GM19240 (cell line): ENCODE results near the gene RBM7.

Experiments
- DNase-seq: peaks from one replicate; pipeline ENCODE4 v3.0.0; 2011; ENCODE audit warnings: low spot score; ENCODE audit not compliant: insufficient read length

RBM7 gene

DNA sequence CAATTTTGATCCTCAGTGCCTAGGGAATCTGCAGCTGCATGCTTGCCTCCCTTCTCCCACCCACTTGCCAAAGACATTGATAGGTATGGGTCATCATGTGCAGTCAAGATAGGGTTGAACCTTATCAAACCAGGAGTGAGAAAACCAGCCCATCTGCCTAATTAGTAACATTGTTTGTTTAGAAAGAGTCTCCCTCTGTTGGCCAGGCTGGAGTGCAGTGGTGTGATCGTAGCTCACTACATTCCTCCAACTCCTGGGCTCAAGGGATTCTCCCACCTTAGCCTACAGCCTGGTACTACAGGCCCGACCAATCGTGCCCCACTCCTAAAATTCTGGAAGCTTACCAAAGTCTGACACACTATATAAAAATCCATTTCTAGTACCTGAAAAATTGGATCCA, 4.7 kb upstream of the RBM7 start:
- DNase-seq = no peak

DNA sequence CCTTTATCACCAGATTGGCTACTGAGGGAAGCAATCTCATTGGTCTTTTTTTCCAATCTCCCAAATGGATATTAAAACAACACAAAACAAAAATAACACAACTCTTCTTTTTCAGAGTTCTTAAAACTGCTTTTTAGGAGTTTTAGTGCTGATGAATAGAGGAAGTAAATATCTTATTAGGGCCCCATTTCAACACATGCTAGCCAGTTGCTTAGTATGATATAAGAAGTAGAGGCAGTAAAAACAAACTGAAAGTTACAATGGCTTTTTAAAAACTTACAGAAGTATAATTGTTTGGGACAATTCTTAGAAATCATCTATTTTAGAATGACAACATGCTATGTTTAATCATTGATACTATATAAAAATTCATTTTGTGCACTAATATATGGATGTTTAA, 3.5 kb upstream of the RBM7 start:
- DNase-seq = no peak

DNA sequence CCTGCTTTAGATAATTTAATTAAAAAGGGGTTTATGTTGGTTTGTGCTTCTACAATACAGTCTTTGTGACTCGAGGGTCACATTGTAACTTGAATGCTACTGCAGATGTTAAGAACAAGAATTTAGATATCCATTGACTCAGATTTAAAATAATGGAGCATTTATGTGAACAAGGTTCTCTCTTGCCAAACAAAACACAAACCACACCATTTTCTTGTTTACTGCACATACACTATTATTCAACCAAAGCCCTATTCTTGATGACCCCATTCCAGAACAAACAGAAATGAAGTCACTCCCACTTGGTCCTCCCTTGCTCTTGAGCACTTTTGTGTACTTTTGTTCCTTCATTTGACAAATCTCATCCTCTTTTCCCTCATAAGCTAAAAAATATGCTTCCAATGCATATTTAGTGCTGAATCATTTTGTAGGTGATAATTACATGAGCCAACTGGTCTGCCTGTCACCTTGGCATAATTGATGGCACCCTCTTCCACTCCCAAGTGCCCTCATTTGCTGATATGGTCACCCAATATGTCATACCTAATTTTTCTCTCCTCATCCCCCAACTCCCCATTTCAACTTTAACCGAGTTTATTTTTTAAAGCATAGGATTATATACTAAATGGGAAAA, 3.0 kb upstream of the RBM7 start:
- DNase-seq = no peak

DNA sequence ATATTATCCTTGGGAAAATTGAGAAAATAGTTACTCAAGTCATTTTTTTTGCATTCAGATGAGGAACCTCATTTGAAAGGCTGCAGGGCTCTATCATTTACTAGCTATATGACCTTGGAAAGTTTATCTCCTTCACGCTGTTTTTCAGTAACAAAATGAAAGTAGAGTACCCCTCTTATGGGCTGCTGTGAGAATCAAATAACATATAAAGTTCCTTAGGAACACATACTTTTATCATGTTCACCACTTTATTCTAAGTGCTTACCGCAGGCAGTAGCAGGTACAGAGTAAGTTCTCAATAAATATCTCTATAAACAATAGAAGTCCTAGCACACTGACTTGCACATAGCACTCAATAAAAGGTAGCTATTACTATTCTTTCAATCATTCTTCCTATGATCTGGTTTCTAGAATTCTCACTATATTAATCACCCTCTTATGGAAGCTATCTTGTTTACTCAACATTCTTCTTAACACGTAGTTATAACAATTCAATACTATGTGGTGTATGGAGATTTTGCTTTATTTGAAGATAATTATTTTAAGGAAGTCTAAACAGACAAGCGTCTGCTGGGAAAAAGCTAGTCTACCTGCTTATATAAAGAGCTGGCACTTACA, 2.1 kb upstream of the RBM7 start:
- DNase-seq = no peak

DNA sequence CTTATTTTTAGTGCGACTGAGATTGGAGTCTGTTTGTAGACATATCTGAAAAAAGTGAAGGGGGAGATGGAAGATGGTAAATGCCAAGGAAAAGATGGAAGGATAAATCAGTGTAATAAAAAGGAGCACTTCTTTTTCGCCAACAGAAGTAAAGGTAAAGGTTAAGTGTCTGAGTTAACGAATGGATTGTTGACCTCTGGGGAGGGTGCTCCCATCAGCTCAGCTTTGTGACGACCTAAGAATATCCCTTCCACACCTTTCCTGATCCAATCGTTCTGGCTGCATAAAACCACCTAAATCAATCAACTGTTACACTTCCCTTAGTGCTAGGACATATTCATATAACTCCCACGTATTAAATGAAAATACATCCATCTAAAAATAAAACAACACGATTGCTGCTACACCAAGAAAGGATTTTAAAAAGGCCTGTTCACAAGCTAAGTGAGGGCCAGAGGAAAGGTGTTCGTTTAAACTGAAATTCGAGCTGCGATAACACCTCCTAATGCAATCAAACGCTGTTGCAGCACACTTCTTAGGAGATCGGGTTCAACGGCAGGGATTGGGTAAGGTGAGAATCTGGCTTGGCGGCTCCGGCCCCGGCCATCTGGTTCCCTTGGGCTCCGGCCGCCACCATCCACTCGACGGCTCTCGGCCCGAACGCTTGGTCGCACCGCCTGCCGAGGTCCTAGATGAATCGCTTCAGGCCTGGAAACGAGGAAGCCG, 813 bp upstream of the RBM7 start:
- DNase-seq = peak; percentile 4

DNA sequence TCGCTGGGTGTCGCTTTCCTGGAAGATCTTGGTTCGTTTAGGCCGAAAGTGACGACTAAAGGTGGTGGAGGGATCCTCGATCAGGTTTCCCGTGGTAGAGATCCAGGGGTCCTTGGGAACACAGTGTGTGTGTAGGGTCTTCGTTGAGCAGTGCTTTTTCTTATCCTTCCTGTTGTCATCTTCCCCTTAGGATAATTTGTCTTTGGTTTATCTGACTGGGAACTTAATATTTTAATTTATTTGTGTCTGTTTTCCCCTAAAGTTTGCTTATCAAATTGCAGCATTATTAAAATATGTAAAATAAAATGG, 403 bp downstream of the RBM7 start:
- DNase-seq = no peak

DNA sequence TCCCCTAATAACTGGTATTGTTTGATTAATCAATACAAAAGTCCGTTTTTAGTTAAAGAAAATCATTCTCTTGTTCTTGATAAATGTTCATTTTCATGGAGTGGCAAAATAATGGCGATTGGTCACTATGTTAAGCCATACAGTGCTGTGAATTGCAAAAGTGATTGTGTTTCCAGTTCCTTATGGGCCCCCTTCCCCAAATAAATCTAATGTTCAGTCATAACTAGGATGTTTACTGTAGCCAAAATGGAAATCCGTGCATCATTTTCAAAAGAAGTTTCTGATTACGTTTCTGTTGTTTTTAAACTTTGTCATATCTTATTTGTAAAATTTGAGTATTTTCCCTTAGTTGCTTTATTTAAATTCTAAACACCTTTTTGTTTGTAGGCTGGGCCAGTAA, 845 bp downstream of the RBM7 start:
- DNase-seq = no peak

DNA sequence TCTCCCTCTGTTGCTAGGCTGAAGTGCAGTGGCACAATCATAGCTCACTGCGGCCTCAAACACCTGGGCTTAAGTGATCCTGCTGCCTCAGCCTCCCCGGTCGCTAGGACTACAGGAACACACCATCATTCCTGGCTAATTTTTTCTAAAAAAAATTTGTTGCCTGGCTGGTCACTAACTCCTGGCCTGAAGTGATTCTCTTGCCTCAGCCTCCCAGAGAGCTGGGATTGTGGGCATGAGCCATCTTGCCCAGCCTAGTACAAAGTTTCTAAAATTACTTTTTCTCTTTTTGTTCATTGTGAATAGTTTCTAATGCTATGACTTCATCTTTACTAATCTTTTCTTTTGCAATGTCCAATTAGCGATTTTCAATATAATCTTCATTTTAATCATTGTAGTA, 12.5 kb downstream of the RBM7 start:
- DNase-seq = no peak

DNA sequence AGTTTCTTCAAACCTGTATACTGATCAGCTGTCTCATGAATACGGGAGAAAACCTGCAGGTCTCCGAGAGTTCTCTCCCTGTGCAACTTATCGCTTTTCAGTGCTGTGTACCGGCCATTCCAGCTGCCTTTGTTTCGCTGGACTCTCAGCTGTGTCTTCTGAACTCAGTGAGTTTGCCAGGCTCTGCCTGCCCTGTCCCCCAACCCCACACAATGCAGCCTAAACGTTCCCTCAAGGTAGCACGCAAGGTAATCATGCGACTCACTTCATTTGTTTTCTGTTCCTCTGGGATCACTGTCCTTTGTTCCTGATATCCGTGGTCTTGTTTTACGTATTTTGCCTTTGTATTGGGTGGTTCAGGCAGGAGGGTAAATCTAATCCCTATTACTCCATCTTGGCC, 13.5 kb downstream of the RBM7 start:
- DNase-seq = no peak

DNA sequence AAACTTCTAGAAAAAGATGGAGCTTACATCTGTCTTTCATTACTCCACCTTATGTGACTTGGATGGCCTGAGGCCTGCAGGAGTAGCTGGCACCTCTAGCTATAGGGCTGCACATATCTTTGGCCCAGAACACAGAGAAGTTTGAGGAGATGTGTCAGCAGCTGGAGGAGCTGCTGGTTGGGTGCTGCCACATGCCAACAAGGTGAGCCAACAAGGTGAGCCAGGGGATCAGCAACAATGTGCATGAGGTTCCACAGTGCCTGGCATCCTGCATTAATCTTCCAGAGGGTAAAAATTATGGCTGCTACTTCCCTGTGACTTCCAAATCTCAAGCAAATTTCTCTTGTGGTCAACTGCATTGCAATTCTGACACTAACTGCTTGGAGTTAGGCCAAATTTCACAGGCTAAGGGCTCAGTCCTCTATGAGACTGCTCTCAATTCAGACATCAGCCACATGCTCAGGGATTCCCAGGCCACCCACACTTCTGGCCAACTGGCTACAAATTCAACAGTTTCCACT, 16.0 kb downstream of the RBM7 start:
- DNase-seq = no peak

DNA sequence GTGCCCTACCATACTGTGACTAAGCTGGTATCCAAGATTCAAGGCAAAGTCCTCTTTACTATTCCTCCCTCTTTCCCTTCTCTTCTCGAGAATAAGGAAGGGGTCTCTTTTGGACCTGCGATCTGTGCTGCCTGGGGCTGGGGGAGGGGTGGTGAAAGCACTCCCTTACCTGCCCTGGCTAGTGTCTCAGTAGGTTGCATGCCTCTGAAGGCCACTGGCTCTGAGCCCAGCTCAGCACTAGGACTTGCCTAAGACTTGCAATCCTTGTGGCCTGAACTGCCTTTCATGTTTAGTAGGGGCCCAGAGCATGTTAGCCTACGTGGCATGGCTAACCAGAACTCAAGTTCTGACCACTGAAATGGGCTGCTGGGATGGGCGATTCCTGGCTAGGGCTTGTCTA, 25.8 kb downstream of the RBM7 start:
- DNase-seq = no peak

DNA sequence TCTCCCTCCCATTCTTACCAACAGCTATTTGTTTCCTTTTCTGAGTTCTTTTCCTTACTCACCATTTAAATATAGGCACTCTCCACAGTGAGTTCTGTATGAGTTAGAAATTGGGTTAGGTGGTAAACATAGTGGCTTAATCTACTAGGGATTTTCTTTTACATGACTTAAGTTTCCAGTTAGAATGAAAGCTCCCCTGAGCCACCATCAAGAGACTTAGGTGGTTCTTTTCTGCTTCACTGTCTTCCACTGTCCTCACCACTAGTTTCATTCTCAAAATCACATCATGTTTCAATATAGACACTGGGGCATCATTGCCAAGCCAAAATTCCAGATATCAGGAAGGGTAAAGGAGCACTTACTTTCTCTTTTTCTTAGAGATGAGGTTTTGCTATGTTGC, 29.8 kb downstream of the RBM7 start:
- DNase-seq = no peak

DNA sequence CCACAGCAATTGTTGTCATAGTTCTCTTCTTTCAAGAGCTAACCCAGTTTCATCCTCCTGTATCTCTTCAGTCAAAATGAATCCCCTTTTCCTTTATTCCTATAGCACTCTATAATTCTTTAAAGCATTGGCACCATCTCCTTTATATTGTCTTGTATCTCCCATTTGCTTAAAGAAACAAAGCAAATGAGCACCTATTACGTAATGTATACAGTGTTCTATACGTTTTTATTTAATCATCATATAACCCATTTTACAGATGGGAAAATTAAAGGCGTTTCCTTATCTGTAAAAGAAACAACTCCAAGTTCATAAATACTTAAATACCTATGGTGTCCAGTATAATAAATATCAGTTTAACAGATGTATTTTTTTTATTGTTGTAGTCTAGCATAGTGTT, 32.4 kb downstream of the RBM7 start:
- no peak for DNase-seq

DNA sequence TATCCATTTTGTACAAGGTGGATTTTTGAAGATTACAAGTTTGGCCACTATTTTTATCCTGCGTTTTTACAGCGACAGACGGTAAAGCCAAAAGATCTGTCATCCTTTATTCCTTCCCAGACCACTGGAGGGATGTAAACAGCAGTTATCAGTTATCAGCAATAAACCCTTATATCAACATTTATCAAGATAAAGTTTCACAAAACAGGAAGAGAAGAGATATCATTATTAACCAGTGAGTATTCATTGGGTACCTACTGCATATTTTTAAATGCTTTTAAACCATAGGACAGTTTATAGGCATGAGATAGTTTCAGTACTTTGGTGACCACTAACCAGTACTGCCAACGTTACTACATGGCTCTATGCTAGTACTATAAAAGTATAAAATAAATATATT, 32.9 kb downstream of the RBM7 start:
- DNase-seq = no peak

DNA sequence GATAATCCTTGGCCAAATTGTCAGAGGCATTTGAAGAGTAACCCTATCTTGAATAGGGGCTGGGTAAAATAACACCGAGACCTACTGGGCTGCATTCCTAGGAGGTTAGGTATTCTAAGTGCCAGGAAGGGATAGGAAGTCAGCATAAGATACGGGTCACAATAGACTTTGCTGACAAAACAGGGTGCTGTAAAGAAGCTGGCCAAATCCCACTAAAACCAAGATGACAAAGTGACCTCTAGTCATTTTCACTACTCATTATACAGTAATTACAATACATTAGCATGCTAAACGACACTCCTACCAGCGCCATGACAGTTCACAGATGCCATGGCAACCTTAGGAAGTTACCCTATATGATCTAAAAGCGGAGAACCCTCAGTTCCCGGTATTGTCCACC, 37.8 kb downstream of the RBM7 start:
- DNase-seq = no peak

DNA sequence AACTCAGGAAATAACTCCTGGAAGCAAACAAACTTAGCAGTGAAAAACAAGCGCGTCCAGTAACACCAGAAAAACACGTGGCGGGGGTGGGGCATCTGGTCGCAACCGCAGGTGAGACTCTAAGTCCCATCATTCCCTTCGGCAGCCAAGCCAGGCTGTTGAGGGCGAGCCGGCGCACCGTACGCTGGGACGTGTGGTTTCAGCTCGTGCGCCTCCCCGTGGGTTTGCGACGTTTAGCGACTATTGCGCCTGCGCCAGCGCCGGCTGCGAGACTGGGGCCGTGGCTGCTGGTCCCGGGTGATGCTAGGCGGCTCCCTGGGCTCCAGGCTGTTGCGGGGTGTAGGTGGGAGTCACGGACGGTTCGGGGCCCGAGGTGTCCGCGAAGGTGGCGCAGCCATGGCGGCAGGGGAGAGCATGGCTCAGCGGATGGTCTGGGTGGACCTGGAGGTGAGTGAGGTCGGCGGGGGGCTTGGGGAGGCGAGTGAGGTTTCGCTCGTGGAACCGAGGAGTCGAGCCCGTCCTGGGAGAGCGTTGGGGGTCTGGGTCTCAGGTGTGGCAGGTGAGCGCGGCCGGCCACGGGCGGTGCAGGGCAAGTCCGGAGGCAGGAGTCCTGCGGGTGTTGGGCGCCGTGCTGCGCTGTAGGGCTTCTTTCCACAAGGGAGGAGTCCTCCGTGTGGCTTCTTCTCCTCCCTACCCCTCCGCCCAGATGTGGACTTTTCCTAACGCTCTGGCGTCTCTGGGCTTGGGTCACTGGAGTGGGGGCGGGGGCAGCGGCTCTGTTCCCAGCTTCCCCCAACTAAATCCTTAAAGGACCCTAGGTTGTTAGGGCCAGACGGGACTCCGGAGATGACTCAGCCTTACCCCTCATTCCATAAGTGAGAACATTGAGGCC, 39.0 kb downstream of the RBM7 start, which contains the start of gene REXO2:
REXO2 (plus strand) TSS at position 239 of the 892 bp plus-strand sequence; CDS start at position 301, 62 bp downstream.
- DNase-seq = peak; percentile 83

DNA sequence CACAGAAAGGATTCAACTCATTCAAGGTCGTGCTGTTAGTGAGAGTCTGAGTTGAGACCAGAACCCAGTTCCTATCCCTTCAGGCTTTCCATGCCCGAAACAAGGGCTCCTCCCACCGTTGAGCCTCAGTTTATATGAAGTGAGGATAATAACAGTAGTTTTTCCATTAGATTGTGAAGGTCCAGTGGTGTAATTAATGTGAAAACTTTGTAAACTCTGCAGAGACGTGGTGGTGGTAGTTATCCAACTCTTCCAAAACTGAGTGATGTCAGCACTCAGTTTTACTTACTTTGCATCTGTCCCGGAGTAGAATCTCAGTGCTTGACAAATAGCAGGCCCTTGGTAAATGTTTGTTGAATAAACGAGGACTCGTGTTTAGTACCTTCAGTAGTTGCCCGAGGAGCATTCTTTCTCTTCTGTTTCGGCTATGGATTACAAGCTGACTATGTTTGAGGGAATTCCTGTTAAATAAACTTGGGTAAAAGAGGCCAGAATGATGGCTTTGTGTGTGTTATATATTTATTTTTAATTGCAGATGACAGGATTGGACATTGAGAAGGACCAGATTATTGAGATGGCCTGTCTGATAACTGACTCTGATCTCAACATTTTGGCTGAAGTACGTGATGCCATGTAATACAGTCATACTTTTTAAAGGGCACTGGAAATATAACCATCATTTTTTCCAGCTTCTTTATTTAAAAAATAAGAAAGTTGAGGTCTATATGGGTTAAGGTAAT, 39.8 kb downstream of the RBM7 start:
- DNase-seq = no peak

DNA sequence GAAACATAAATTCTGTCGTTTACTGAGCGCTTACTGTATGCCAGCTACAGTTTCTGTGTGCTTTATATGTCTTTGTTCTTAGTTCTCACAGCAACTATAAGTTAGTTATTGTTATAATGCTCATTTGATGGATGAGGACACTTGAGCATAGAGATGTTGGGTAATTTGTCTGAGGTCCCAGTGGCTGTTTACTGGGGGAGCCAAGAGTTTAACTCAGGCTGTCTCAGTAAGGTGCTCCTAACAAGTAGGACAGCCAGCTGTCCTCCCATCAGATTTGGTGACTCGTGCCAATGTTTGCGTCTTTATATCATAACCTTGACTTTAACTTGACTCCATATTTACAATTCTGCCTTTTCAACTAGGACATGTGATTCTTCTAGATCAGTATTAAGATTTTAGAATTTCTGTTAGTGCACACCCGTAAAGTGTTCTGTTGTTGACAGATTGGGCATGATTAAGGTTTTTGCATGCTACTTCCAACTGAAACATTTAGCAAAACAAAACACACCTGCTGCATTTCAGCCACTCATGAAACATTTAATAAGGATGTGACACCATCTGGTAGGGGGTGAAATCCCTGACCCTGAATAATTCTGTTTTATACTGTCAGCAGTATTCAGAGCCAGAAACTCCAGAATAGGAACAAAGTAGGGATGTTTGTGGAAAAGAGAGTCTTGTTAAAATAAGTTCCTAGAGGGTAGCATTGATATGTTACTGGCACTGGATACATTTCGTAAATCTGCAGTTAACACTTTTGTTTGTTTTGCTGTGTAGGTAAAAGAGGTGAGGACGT, 40.7 kb downstream of the RBM7 start:
- DNase-seq = no peak

DNA sequence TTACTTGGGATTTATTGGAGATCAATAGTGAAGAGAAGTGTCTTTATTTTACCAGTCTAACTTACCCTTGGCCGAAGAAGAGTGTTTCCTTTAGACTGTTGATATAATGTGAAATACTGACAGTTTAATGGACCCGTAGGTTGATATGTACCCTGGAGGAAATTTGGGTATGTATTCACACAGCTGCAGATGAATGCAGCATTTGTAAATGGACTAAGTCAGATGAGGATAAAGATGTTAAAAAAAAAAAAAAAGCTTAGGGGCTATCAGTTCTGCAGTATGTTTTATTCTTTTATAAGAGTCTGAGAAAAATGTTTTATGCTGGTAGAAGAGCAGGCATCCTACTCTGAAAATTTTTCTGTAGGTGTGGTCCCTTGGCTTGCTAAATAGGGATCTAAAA, 41.5 kb downstream of the RBM7 start:
- DNase-seq = no peak

DNA sequence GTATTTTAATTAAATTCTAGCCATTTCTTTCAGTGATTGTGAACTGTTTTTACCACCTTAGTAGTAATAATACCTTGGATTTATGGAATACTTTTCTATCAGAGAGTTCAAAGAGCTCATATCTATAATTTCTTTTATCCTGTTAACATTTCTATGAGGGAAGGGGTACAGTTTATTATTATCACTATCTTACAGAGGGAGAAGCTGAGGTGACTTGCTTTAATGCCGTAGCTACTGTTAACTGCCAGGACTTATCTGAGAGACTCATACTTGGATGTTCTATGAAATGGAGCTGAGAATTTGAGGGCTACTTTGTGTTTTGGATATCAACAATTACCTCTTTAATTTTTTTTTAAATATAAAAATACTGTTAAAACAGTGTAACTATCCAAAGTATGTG, 42.1 kb downstream of the RBM7 start:
- no peak for DNase-seq
